ENCODE results near the gene SGPP2.

SGPP2 gene

DNA sequence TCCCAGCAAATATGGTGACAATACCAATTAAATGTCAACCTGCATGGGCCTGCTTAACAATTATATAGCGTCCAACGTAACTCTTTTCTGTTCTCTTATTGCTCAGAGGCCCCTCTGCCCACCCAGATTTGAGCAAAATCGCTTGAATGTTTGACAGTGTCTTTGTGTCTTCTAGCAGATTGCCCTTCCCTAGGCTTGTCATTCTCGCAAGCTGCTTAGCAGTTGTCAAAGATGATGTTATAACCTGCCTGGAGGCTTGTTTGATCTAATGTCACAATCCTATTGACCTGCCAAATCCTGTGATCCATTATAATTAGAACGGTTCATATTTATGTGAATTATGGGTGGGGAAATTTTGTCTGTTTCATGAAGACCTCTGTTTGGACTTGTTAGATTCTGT, 122.7 kb downstream of the SGPP2 start:
- TF ChIP-seq, protein P1, sequence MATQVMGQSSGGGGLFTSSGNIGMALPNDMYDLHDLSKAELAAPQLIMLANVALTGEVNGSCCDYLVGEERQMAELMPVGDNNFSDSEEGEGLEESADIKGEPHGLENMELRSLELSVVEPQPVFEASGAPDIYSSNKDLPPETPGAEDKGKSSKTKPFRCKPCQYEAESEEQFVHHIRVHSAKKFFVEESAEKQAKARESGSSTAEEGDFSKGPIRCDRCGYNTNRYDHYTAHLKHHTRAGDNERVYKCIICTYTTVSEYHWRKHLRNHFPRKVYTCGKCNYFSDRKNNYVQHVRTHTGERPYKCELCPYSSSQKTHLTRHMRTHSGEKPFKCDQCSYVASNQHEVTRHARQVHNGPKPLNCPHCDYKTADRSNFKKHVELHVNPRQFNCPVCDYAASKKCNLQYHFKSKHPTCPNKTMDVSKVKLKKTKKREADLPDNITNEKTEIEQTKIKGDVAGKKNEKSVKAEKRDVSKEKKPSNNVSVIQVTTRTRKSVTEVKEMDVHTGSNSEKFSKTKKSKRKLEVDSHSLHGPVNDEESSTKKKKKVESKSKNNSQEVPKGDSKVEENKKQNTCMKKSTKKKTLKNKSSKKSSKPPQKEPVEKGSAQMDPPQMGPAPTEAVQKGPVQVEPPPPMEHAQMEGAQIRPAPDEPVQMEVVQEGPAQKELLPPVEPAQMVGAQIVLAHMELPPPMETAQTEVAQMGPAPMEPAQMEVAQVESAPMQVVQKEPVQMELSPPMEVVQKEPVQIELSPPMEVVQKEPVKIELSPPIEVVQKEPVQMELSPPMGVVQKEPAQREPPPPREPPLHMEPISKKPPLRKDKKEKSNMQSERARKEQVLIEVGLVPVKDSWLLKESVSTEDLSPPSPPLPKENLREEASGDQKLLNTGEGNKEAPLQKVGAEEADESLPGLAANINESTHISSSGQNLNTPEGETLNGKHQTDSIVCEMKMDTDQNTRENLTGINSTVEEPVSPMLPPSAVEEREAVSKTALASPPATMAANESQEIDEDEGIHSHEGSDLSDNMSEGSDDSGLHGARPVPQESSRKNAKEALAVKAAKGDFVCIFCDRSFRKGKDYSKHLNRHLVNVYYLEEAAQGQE (IDR thresholded peaks at IDR 0.05; ENCODE audit: insufficient read depth in 1 of 2, low read depth in 2 of 2, low read length in 2 of 2), result no peak
- TF ChIP-seq SIN3A (IDR thresholded peaks at IDR 0.05; ENCODE audit: borderline replicate concordance, insufficient read depth, low read length) (no peak), POLR2AphosphoS5 (IDR thresholded peaks at IDR 0.05; ENCODE audit: low read depth, low read length) (no peak), TAF1 (IDR thresholded peaks at IDR 0.05; ENCODE audit: borderline replicate concordance, insufficient read depth, low read length) (no peak), FOXP2 (optimal IDR thresholded peaks at IDR 0.05; ENCODE audit: borderline replicate concordance, extremely low read depth, extremely low read length, insufficient read depth) (no peak)

- TF ChIP-seq, protein P1 (IDR thresholded peaks at IDR 0.05; ENCODE audit: insufficient read depth in 1 of 2, low read depth in 2 of 2, low read length in 2 of 2), result no peak
- TF ChIP-seq FOXP2 (optimal IDR thresholded peaks at IDR 0.05; ENCODE audit: borderline replicate concordance, extremely low read depth, extremely low read length, insufficient read depth) (no peak), TAF1 (IDR thresholded peaks at IDR 0.05; ENCODE audit: borderline replicate concordance, insufficient read depth, low read length) (no peak), POLR2AphosphoS5 (IDR thresholded peaks at IDR 0.05; ENCODE audit: low read depth, low read length) (no peak), SIN3A (IDR thresholded peaks at IDR 0.05; ENCODE audit: borderline replicate concordance, insufficient read depth, low read length) (no peak)
Measured at GRCh38 chr2:222548992-222549391, 124.6 kb downstream of the SGPP2 start.

DNA sequence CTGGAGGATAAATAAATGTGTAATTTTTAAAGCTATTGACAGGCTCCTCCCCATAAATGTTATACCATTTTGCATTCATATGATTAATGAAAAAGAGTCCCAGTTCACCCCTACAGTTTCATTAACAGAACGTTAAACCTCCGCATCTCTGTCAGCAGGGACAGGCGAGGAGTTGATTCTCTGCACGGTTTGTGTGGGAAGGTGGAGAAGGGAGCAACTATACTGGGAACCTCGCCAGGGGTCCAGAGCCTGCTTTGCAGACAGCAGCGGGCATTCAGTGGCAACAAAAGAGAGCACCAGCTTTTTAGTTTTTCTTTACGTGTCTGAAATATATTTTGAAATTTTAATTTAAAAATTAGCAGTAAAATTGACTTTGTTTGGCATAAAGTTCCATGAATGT, 130.2 kb downstream of the SGPP2 start:
- TF ChIP-seq POLR2AphosphoS5 (IDR thresholded peaks at IDR 0.05; ENCODE audit: low read depth, low read length), result no peak
- TF ChIP-seq, protein P1 (IDR thresholded peaks at IDR 0.05; ENCODE audit: insufficient read depth in 1 of 2, low read depth in 2 of 2, low read length in 2 of 2), result no peak
- TF ChIP-seq FOXP2 (optimal IDR thresholded peaks at IDR 0.05; ENCODE audit: borderline replicate concordance, extremely low read depth, extremely low read length, insufficient read depth), result no peak
- no peak for TF ChIP-seq TAF1 (IDR thresholded peaks at IDR 0.05; ENCODE audit: borderline replicate concordance, insufficient read depth, low read length)
- no peak for TF ChIP-seq SIN3A (IDR thresholded peaks at IDR 0.05; ENCODE audit: borderline replicate concordance, insufficient read depth, low read length)

- TF ChIP-seq SIN3A (IDR thresholded peaks at IDR 0.05; ENCODE audit: borderline replicate concordance, insufficient read depth, low read length) (no peak), FOXP2 (optimal IDR thresholded peaks at IDR 0.05; ENCODE audit: borderline replicate concordance, extremely low read depth, extremely low read length, insufficient read depth) (no peak), TAF1 (IDR thresholded peaks at IDR 0.05; ENCODE audit: borderline replicate concordance, insufficient read depth, low read length) (no peak), POLR2AphosphoS5 (IDR thresholded peaks at IDR 0.05; ENCODE audit: low read depth, low read length) (no peak)
Measured at GRCh38 chr2:222561151-222561550, 136.8 kb downstream of the SGPP2 start.

GRCh38 chr2:222561817-222562645, 137.7 kb downstream of the SGPP2 start:
- TF ChIP-seq, protein P1 (IDR thresholded peaks at IDR 0.05; ENCODE audit: insufficient read depth in 1 of 2, low read depth in 2 of 2, low read length in 2 of 2), result no peak
- TF ChIP-seq SIN3A (IDR thresholded peaks at IDR 0.05; ENCODE audit: borderline replicate concordance, insufficient read depth, low read length), result no peak
- no peak for TF ChIP-seq POLR2AphosphoS5 (IDR thresholded peaks at IDR 0.05; ENCODE audit: low read depth, low read length)
- TF ChIP-seq TAF1 (IDR thresholded peaks at IDR 0.05; ENCODE audit: borderline replicate concordance, insufficient read depth, low read length), result no peak

Data from PFSK-1 (cell line).